GM12878 (cell line): ENCODE measurements around the gene IFNA2.

ENCODE experiments used
- CHD1 ChIP-seq: IDR thresholded peaks from 2 replicates; pipeline ENCODE4 v1.6.1; 2012; ENCODE audit warnings: low read depth, low read length, improper control_type of control experiment
- E2F4 ChIP-seq: IDR thresholded peaks from 2 replicates; pipeline ENCODE4 v1.6.1; 2012; ENCODE audit warnings: low read depth, low read length, improper control_type of control experiment
- GABPA ChIP-seq: IDR thresholded peaks from 2 replicates; pipeline ENCODE4 v1.6.1; 2014; ENCODE audit warnings: antibody characterized with exemption, low read depth, mild to moderate bottlenecking, inconsistent platforms
- NBN ChIP-seq: fragments of 450-650 bp; IDR thresholded peaks from 2 replicates; pipeline ENCODE4 v1.6.1; 2016
- PML ChIP-seq: IDR thresholded peaks from 2 replicates; pipeline ENCODE4 v1.6.1; 2012; ENCODE audit warnings: low read length, inconsistent platforms
- POLR2A ChIP-seq: IDR thresholded peaks from 2 replicates; pipeline ENCODE4 v1.6.1; 2011; ENCODE audit warnings: low read depth, mild to moderate bottlenecking, low read length
- POLR2AphosphoS5 ChIP-seq: IDR thresholded peaks from 2 replicates; pipeline ENCODE4 v1.6.1; 2011; ENCODE audit warnings: mild to moderate bottlenecking, low read length, inconsistent platforms
- RAD21 ChIP-seq: IDR thresholded peaks from 2 replicates; pipeline ENCODE4 v1.6.1; 2011; ENCODE audit warnings: mild to moderate bottlenecking, low read depth, low read length, moderate library complexity; ENCODE audit not compliant: insufficient read depth
- RFX5 ChIP-seq: IDR thresholded peaks from 2 replicates; pipeline ENCODE4 v1.6.1; 2011; ENCODE audit warnings: low read depth, low read length, improper control_type of control experiment
- ZZZ3 ChIP-seq: IDR thresholded peaks from 2 replicates; pipeline ENCODE4 v1.6.1; 2011; ENCODE audit warnings: low read depth; ENCODE audit not compliant: control insufficient read depth, insufficient read length
- TF ChIP-seq, protein P1 (sequence below), 3 experiments: IDR thresholded peaks in 2 of 3; conservative IDR thresholded peaks in 1 of 3; 2 replicates each; pipeline ENCODE4 v1.5.1; 2011; ENCODE audit warnings: low read depth in 3 of 3, low read length in 3 of 3, mild to moderate bottlenecking in 3 of 3, control low read depth in 2 of 3, moderate library complexity in 2 of 3, inconsistent platforms in 1 of 3, mixed read lengths in 1 of 3; ENCODE audit not compliant: control insufficient read depth in 2 of 3, insufficient read depth in 1 of 3; ENCODE audit errors: extremely low read depth in 1 of 3

- TF ChIP-seq RFX5 (no peak), POLR2AphosphoS5 (no peak), POLR2A (no peak), ZZZ3 (no peak), NBN (no peak), E2F4 (no peak), GABPA (no peak), CHD1 (no peak), PML (no peak), RAD21 (no peak)
- TF ChIP-seq, protein P1, sequence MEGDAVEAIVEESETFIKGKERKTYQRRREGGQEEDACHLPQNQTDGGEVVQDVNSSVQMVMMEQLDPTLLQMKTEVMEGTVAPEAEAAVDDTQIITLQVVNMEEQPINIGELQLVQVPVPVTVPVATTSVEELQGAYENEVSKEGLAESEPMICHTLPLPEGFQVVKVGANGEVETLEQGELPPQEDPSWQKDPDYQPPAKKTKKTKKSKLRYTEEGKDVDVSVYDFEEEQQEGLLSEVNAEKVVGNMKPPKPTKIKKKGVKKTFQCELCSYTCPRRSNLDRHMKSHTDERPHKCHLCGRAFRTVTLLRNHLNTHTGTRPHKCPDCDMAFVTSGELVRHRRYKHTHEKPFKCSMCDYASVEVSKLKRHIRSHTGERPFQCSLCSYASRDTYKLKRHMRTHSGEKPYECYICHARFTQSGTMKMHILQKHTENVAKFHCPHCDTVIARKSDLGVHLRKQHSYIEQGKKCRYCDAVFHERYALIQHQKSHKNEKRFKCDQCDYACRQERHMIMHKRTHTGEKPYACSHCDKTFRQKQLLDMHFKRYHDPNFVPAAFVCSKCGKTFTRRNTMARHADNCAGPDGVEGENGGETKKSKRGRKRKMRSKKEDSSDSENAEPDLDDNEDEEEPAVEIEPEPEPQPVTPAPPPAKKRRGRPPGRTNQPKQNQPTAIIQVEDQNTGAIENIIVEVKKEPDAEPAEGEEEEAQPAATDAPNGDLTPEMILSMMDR (IDR thresholded peaks at IDR 0.05 in 2 of 3, conservative IDR thresholded peaks at IDR 0.05 in 1 of 3; ENCODE audit: control insufficient read depth in 2 of 3, extremely low read depth in 1 of 3, insufficient read depth in 1 of 3, low read depth in 3 of 3, low read length in 3 of 3) = no peak
Measured at GRCh38 chr9:21362287-21362686, 22.9 kb downstream of the IFNA2 start.
